ENCODE data around the gene ZNF622.

ZNF622 gene

DNA sequence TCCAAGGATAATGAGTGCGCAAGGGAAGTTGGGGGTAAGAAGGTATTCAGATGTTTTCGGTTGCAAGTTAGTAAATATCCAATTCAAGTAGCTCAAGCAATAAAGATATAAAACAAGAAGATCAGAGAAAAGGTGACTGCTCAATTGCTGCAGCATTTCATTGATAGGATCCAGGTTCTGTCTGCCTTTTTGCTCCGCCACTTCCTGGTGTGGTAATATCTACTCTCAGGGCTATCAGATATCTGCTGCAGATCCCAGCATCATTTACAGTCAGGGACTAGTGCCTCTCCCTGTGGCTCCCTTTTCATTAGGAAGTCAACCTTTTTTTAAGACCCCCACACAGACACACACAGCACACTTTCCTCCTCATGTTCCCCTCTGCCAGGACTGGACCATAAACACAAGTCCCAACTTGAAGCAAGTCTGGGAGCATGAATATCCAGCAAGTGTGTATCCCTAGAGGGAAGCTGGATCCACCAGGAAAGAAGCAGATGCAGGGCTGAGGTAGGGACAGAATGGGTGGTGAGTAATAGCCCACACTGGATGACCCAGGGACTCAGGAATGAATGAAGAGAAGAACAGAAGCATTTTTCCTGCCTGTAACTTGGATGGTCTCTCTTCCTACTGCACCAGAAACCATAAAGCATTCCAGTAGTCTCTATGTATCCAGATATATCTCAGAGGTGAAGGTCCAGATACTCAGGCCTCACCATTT, 53.7 kb downstream of the ZNF622 start:
- H3K4me3 ChIP-seq (ENCODE audit: low read length) = no peak overlapping the region
- no peaks in the 10 kb centered on the region for H3K9me3 ChIP-seq (ENCODE audit: control insufficient read depth, insufficient read depth, low read length)
- WGBS (ENCODE audit: insufficient coverage, insufficient read length) = no CpG with 5 or more reads among the region's 3 CpGs
- no peak for DNase-seq (ENCODE audit: low read depth, low spot score)
- no peak overlapping the region for H3K27ac ChIP-seq (ENCODE audit: low read length)
- no peaks in the 10 kb centered on the region for H3K36me3 ChIP-seq (ENCODE audit: control insufficient read depth, insufficient read depth, low read length)
- no peaks in the 10 kb centered on the region for H3K27me3 ChIP-seq (ENCODE audit: control insufficient read depth, insufficient read depth, low read length)
- H3K4me1 ChIP-seq (ENCODE audit: control insufficient read depth, insufficient read depth, low read length) = no peaks in the 10 kb centered on the region

- H3K36me3 ChIP-seq (ENCODE audit: control insufficient read depth, insufficient read depth, low read length) = no peaks in the 10 kb centered on the region
- H3K4me3 ChIP-seq (ENCODE audit: low read length) = no peak overlapping the region
- H3K4me1 ChIP-seq (ENCODE audit: control insufficient read depth, insufficient read depth, low read length) = no peaks in the 10 kb centered on the region
- WGBS (ENCODE audit: insufficient coverage, insufficient read length) = no CpG with 5 or more reads among the region's 9 CpGs
- H3K27ac ChIP-seq (ENCODE audit: low read length) = no peak overlapping the region
- no peaks in the 10 kb centered on the region for H3K9me3 ChIP-seq (ENCODE audit: control insufficient read depth, insufficient read depth, low read length)
- no peak for DNase-seq (ENCODE audit: low read depth, low spot score)
- no peaks in the 10 kb centered on the region for H3K27me3 ChIP-seq (ENCODE audit: control insufficient read depth, insufficient read depth, low read length)
These were observed 54.4 kb downstream of the ZNF622 start for GRCh38 chr5:16411235-16411634.

DNA sequence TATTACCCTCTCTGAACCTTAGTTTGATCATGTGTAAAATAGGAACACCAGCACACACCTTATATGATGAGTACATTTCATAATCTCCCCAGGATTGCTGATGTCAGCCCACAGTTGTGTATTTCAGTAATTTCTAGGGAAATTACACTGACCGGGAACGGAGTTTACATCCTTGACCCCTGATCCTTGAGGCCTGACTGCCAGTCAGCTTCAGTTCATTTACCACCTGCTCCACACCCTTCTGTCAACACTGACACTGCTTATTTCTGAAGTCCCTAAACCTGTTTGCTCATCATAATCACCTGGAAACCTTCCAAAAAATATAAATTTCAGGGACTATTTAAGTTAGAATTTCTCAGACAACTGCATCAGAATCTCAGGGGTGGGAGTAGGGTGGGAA, 55.3 kb downstream of the ZNF622 start:
- Histone ChIP-seq H3K27me3 (ENCODE audit: control insufficient read depth, insufficient read depth, low read length) (no peaks in the 10 kb centered on the region), H3K27ac (ENCODE audit: low read length) (no peak overlapping the region), H3K4me1 (ENCODE audit: control insufficient read depth, insufficient read depth, low read length) (no peaks in the 10 kb centered on the region), H3K4me3 (ENCODE audit: low read length) (no peak overlapping the region), H3K9me3 (ENCODE audit: control insufficient read depth, insufficient read depth, low read length) (no peaks in the 10 kb centered on the region), H3K36me3 (ENCODE audit: control insufficient read depth, insufficient read depth, low read length) (no peaks in the 10 kb centered on the region)
- no CpG with 5 or more reads among the region's 2 CpGs for WGBS (ENCODE audit: insufficient coverage, insufficient read length)
- no peak for DNase-seq (ENCODE audit: low read depth, low spot score)

DNA sequence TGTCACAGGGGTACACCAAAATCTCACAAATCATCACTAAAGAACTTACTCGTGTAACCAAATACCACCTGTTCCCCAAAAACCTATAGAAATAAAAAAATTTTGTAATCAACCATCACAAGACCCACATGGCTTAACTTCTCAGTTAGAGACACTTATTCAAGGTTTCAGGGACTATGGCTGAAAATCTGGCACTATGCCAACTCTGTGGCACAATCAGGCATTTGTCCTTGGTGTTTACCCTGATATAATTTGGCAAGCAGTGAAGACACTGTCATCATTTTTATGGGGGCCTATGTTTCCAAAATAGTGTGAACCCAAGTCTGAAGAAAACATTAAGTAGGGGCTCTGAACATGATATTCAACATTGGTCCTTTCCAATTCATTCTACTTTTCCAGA, 59.0 kb downstream of the ZNF622 start:
- no CpG with 5 or more reads among the region's 1 CpG for WGBS (ENCODE audit: insufficient coverage, insufficient read length)
- Histone ChIP-seq H3K36me3 (ENCODE audit: control insufficient read depth, insufficient read depth, low read length) (no peaks in the 10 kb centered on the region), H3K4me1 (ENCODE audit: control insufficient read depth, insufficient read depth, low read length) (no peaks in the 10 kb centered on the region), H3K4me3 (ENCODE audit: low read length) (no peak overlapping the region), H3K27me3 (ENCODE audit: control insufficient read depth, insufficient read depth, low read length) (no peaks in the 10 kb centered on the region), H3K9me3 (ENCODE audit: control insufficient read depth, insufficient read depth, low read length) (no peaks in the 10 kb centered on the region), H3K27ac (ENCODE audit: low read length) (no peak overlapping the region)
- DNase-seq (ENCODE audit: low read depth, low spot score) = no peak

- WGBS (ENCODE audit: insufficient coverage, insufficient read length) = no CpG with 5 or more reads among the region's 3 CpGs
- H3K27ac ChIP-seq (ENCODE audit: low read length) = no peak overlapping the region
- H3K9me3 ChIP-seq (ENCODE audit: control insufficient read depth, insufficient read depth, low read length) = no peaks in the 10 kb centered on the region
- DNase-seq (ENCODE audit: low read depth, low spot score) = no peak
- H3K4me3 ChIP-seq (ENCODE audit: low read length) = no peak overlapping the region
- H3K4me1 ChIP-seq (ENCODE audit: control insufficient read depth, insufficient read depth, low read length) = no peaks in the 10 kb centered on the region
- no peaks in the 10 kb centered on the region for H3K36me3 ChIP-seq (ENCODE audit: control insufficient read depth, insufficient read depth, low read length)
- H3K27me3 ChIP-seq (ENCODE audit: control insufficient read depth, insufficient read depth, low read length) = no peaks in the 10 kb centered on the region
These were observed 59.6 kb downstream of the ZNF622 start for GRCh38 chr5:16406023-16406422.
